Suprapubic skin (tissue), 4 donors: ENCODE data around the gene UTP25.

Experiments
- EP300 ChIP-seq: sonication (generic); formaldehyde crosslinking; IDR thresholded peaks from one replicate; pipeline ENCODE4 v1.6.1; 2017; ENCODE audit warnings: antibody characterized with exemption
- POLR2A ChIP-seq, 2 donors: fragments of 450-650 bp; IDR thresholded peaks; one replicate each; pipeline ENCODE4 v1.6.1; 2017; ENCODE audit warnings: antibody characterized with exemption in 2 of 2, mild to moderate bottlenecking in 2 of 2, moderate library complexity in 2 of 2
- POLR2AphosphoS5 ChIP-seq, 3 donors: sonication (generic); formaldehyde crosslinking; IDR thresholded peaks; one replicate each; pipeline ENCODE4 v1.6.1; 2017; ENCODE audit warnings: antibody characterized with exemption in 3 of 3
- TF ChIP-seq, protein P1 (sequence below), 2 donors: fragments of 200-600 bp in 1 of 2; fragments of 450-650 bp in 1 of 2; sonication (generic) in 1 of 2; IDR thresholded peaks; one replicate each; pipeline ENCODE4 v1.5.1; 2016 to 2019; ENCODE audit warnings: antibody characterized with exemption in 2 of 2, mild to moderate bottlenecking in 1 of 2, moderate library complexity in 1 of 2

GRCh38 chr1:209899948-209900347 lies 72.2 kb downstream of the UTP25 start:
- TF ChIP-seq, protein P1, sequence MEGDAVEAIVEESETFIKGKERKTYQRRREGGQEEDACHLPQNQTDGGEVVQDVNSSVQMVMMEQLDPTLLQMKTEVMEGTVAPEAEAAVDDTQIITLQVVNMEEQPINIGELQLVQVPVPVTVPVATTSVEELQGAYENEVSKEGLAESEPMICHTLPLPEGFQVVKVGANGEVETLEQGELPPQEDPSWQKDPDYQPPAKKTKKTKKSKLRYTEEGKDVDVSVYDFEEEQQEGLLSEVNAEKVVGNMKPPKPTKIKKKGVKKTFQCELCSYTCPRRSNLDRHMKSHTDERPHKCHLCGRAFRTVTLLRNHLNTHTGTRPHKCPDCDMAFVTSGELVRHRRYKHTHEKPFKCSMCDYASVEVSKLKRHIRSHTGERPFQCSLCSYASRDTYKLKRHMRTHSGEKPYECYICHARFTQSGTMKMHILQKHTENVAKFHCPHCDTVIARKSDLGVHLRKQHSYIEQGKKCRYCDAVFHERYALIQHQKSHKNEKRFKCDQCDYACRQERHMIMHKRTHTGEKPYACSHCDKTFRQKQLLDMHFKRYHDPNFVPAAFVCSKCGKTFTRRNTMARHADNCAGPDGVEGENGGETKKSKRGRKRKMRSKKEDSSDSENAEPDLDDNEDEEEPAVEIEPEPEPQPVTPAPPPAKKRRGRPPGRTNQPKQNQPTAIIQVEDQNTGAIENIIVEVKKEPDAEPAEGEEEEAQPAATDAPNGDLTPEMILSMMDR (IDR thresholded peaks at IDR 0.05), result no peak
- TF ChIP-seq EP300 (no peak), POLR2A (IDR thresholded peaks at IDR 0.05) (no peak), POLR2AphosphoS5 (IDR thresholded peaks at IDR 0.05) (no peak)
